ENCODE data around the gene TSPAN4.

The TSPAN4 gene

GRCh38 chr11:808427-809286, 34.0 kb upstream of the TSPAN4 start:
- no peak for DNase-seq

GRCh38 chr11:809287-810039, 33.2 kb upstream of the TSPAN4 start, which contains the start of gene RPLP2:
TSS of gene RPLP2 (plus strand) at chr11:809967. CDS start at chr11:810235, 268 bp downstream.
- peak; percentile 67 for DNase-seq

- no peak for DNase-seq
Measured at GRCh38 chr11:810040-810567, 32.5 kb upstream of the TSPAN4 start.

- DNase-seq, result no peak
Measured at GRCh38 chr11:811446-812245, 31.0 kb upstream of the TSPAN4 start.

- no peak for DNase-seq
Measured at GRCh38 chr11:812390-812789, 30.3 kb upstream of the TSPAN4 start.

GRCh38 chr11:813072-813455, 29.6 kb upstream of the TSPAN4 start:
- DNase-seq, result no peak

GRCh38 chr11:813456-814096, 29.1 kb upstream of the TSPAN4 start:
- no peak for DNase-seq

- DNase-seq, result no peak
Measured at GRCh38 chr11:815675-816432, 26.8 kb upstream of the TSPAN4 start.

GRCh38 chr11:816433-816779, 26.2 kb upstream of the TSPAN4 start:
- no peak for DNase-seq

- no peak for DNase-seq
Measured at GRCh38 chr11:818396-819128, 24.1 kb upstream of the TSPAN4 start, which contains the start of gene PNPLA2. TSS of gene PNPLA2 (plus strand) at chr11:818914. CDS start at chr11:819719, 805 bp downstream.

- no peak for DNase-seq
Measured at GRCh38 chr11:819129-819931, 23.3 kb upstream of the TSPAN4 start.

GRCh38 chr11:819943-820649, 22.6 kb upstream of the TSPAN4 start:
- DNase-seq, result peak; percentile 37

- DNase-seq, result no peak
Measured at GRCh38 chr11:820655-821511, 21.8 kb upstream of the TSPAN4 start.

- no peak for DNase-seq
Measured at GRCh38 chr11:821512-822371, 20.9 kb upstream of the TSPAN4 start.

GRCh38 chr11:823441-824291, 19.0 kb upstream of the TSPAN4 start:
- no peak for DNase-seq

GRCh38 chr11:824292-824880, 18.3 kb upstream of the TSPAN4 start:
- DNase-seq, result no peak
